ENCODE measurements around the gene ANKRD9. TPM values are rescaled to one million over a fixed set of nuclear protein-coding genes. Genes with fewer than 3 reads are reported as not detected.

Gene ANKRD9
- total and polyA plus RNA-seq, 9 of the 15 experiments (the other 6 are each of a cell fraction or from before 2014, with no cell fraction given): 0.04 to 32.9 (median 5.3) TPM

- no peak for TF ChIP-seq ZNF318 (IDR thresholded peaks at IDR 0.05; ENCODE audit: borderline replicate concordance in 1 of 2, low read depth in 1 of 2)
- TF ChIP-seq, protein P1, sequence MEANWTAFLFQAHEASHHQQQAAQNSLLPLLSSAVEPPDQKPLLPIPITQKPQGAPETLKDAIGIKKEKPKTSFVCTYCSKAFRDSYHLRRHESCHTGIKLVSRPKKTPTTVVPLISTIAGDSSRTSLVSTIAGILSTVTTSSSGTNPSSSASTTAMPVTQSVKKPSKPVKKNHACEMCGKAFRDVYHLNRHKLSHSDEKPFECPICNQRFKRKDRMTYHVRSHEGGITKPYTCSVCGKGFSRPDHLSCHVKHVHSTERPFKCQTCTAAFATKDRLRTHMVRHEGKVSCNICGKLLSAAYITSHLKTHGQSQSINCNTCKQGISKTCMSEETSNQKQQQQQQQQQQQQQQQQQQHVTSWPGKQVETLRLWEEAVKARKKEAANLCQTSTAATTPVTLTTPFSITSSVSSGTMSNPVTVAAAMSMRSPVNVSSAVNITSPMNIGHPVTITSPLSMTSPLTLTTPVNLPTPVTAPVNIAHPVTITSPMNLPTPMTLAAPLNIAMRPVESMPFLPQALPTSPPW (CRISPR knock-in tag; IDR thresholded peaks at IDR 0.05): peak; percentile 52; the same call in 1 of the 2 replicates
- TF ChIP-seq, protein P2, sequence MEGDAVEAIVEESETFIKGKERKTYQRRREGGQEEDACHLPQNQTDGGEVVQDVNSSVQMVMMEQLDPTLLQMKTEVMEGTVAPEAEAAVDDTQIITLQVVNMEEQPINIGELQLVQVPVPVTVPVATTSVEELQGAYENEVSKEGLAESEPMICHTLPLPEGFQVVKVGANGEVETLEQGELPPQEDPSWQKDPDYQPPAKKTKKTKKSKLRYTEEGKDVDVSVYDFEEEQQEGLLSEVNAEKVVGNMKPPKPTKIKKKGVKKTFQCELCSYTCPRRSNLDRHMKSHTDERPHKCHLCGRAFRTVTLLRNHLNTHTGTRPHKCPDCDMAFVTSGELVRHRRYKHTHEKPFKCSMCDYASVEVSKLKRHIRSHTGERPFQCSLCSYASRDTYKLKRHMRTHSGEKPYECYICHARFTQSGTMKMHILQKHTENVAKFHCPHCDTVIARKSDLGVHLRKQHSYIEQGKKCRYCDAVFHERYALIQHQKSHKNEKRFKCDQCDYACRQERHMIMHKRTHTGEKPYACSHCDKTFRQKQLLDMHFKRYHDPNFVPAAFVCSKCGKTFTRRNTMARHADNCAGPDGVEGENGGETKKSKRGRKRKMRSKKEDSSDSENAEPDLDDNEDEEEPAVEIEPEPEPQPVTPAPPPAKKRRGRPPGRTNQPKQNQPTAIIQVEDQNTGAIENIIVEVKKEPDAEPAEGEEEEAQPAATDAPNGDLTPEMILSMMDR (IDR thresholded peaks at IDR 0.05 in 2 of 3, conservative IDR thresholded peaks at IDR 0.05 in 1 of 3; ENCODE audit: insufficient read depth in 2 of 3, low read depth in 1 of 3, low read length in 3 of 3): peak; percentile 60 to 86 (median 71)
- TF ChIP-seq ADNP (tag; IDR thresholded peaks at IDR 0.05): no peak
- no peak for TF ChIP-seq POLR2H (tag; IDR thresholded peaks at IDR 0.05; ENCODE audit: low read depth)
- TF ChIP-seq ERF (CRISPR knock-in tag; IDR thresholded peaks at IDR 0.05): no peak
- no peak for TF ChIP-seq SLC30A9 (CRISPR knock-in tag; IDR thresholded peaks at IDR 0.05)
- no peak for TF ChIP-seq RUNX1 (IDR thresholded peaks at IDR 0.05; ENCODE audit: low read depth)
- TF ChIP-seq FOXP4 (CRISPR knock-in tag; IDR thresholded peaks at IDR 0.05; ENCODE audit: borderline replicate concordance): no peak
- no peak for TF ChIP-seq SMARCC2 (IDR thresholded peaks at IDR 0.05; ENCODE audit: low read depth)
- no peak for TF ChIP-seq ZNF785 (CRISPR knock-in tag; IDR thresholded peaks at IDR 0.05)
- TF ChIP-seq ZNF347 (CRISPR knock-in tag; IDR thresholded peaks at IDR 0.05; ENCODE audit: low read depth): no peak
- TF ChIP-seq ZSCAN29 (IDR thresholded peaks at IDR 0.05): no peak
These were observed 7.2 kb upstream of the ANKRD9 start (continued) for GRCh38 chr14:102516531-102517391.
